Dedifferentiated amniotic fluid mesenchymal stem cell (primary cell): Measurements from ENCODE around the gene MIGA1.
"Not testable (repeated sequence)": the region's sequence is repeated elsewhere in the genome, so short reads cannot be mapped to it uniquely, and the experiment has no call there.

Experiments used
- DNase-seq: peaks from one replicate; pipeline ENCODE4 v3.0.0-alpha.2; 2016; ENCODE audit errors: extremely low spot score

MIGA1 gene, protein sequence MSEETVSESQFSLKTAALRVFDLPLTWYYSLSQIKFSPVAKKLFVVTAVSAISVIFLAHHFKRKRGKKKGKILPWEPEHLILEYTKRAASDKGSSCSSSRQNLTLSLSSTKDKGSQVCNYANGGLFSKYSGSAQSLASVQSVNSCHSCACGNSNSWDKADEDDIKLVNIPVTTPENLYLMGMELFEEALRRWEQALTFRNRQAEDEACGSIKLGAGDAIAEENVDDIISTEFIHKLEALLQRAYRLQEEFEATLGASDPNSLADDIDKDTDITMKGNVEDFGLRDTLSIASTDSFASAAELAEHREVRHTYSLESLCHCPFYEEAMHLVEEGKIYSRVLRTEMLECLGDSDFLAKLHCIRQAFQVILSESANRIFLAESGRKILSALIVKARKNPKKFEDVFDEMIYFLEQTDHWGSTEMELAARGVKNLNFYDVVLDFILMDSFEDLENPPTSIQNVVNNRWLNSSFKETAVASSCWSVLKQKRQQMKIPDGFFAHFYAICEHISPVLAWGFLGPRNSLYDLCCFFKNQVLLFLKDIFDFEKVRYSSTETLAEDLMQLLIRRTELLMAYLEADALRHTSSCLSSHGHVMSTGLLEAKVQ

DNA sequence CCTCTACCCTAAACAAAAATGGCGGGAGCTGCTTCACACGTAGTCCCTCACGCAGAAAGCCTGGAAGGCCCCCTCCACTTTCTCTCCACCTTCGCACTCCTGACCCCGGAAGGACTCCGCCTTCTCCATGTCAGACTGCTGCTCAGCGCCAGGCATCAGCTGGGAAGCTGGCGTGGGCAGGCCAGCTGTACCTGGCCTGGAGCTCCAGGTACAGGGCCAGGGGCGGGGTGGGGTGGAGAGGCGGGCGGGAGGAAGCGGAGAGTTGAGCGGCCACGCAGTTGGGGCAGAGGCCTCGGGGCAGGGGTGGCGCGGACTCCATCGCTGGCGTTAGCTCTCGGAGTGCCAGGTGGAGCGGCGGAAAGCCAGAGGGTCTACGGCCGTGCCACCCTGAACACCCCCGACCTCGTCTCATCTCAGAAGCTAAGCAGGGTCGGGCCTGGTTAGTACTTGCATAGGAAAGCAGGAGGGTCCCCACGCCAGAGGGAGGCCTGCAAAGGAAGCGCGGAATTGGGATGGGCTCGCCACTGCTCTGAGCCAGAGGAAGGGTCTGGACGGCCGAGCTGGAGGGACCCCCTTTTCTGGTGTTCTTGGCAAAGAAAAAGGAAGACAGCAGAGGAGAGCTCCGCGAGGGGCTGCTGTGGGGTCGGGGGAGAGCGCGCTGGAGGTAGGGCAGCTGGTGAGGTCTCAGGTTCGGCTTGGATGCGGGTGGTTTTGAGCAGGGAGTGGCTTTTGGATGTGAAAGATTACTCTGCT, at the start of gene MIGA1:
Gene MIGA1 (plus strand): TSS at position 121 of the 753 bp plus-strand sequence. CDS start 3,604 bp downstream, outside the sequence.
- peak; percentile 74 for DNase-seq

DNA sequence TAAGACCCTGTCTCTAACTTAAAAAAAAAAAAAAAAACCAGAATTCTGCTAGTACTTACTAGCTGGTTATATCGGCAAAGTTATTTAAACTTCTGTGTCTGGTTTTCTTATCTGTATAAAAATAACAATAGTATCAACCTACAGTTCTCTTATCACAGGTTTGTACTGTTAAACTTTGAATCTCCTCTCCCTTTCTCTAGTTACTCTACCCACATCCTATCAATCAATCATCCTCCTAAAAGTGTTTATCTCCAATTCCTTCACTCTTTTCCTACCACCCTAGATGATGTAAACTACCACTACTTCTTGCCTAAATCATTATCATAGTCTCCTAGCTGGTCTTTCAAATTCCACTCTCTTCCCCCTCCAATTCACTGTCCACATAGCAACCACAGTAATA, 47.4 kb upstream of the MIGA1 start:
- no peak for DNase-seq

DNA sequence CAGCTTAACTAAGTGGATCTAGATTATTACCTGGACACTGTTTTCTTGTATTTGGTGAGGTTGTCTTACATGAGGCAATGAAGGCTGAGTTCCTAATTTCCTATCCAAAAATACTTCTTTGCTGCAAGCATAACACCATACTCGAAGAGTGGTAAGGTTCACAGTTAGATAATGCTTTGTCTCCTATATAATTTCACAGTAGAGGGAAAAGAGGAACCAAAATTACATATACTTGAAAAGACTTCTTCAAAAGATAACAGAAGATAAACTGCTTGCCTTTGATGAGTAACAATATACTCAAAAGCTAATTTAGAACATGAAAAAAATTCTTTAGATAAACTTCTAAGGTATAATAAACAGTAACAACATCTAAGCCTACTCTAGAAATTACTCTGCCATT, 40.2 kb upstream of the MIGA1 start:
- no peak for DNase-seq

DNA sequence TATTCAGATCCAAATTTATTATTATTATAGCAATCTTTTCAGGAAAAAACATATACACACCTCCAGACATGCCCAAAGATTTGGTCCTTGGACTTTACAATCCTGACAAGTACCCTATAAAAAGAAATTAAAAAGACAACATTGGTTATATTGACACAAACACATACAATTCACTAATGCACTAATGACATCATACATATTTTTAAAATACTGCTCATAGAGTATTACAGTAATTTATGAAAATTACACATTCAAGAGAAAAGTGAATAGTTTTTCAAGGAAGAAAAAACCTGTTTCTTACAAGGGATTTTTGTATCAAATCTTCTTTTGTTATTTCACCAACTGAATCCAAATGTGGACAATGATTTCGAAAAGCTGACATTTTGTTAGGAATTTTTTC, 38.1 kb upstream of the MIGA1 start:
- DNase-seq = no peak

DNA sequence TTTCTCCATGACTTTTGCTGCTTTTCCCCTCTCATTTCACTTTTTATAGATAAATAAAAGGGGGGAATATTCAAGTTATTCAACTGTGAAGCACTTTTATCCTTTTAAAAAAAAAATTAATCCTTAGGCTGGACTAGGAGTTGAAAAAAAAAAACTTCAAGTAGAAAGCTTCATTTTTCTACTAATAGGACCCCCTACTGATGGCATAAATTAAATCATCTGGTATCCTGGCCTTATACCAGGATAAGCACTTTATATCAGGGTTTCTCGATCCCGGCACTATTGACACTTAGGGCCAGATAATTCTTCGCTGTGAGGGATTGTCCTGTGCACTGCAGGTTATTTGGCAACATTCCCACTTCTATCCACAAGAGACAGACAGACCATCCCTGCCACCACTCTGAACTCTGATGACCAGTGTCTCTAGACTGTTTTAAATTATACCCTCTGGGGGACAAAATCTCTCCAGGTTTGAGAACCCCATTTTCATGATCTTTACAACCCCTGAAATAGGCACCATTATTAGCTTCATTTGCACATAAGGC, 37.4 kb upstream of the MIGA1 start:
- DNase-seq = no peak

DNA sequence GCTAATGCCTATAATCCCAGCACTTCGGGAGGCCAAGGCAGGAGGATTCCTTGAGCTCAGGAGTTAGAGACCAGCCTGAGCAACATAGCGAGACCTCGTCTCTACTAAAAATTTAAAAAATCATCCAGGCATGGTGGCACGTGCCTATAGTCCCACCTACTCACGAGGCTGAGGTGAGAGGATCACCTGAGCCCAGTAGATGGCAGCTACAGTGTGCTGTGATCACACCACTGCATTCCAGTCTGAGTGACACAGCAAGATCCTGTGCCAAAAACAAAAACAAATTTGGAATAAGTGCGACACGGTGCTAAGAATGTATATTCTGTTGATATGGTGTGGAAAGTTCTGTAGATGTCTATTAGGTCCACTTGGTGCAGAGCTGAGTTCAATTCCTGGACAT, 34.9 kb upstream of the MIGA1 start:
- DNase-seq = no peak

DNA sequence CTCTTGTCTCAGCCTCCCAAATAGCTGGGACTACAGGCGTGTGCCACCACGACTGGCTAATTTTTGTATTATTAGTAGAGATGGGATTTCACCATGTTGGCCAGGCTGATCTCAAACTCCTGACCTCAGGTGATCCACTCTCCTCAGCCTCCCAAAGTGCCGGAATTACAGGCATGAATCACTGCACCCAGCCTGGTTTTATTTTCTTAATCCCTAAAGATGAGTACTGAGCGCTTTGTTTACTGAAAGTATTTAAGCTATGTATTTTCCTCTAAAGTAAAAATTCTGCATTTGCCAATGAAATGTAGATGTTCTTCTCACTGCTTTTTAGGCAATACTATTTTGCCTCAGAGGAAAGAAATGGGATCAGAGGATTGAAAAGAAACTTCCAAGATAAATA, 30.0 kb upstream of the MIGA1 start:
- peak; percentile 34 for DNase-seq

DNA sequence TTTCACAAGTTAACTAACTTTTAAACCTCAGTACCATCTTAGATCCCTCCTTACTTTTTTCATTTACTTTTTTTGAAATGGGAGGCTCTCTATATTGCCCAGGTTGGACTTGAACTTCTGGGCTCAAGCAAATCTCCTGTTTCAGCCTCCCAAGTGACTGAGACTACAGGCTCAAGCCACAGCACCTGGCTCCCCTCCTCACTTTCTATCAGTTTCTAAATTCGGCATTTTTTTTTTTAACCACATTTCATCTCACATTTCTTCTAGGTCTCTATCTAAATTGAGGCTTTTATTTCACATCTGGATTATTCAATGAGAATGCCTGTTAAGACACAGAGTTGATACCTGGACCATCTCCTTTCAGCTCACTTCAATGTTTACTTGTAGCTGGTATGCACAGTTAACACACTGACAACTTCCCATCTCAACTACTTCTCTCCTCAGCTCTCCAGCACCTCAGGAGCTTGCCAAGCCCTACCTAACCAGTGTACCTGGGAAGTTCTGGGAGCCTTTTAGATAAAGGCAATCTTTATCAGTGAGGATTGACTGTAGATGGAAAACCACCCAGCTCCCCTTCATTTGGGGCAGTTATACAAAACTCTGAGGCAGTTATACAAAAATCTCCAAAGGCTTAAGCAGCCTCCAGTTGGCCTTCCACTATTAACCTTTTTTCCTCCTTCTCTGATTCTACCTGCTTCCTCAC, 23.2 kb upstream of the MIGA1 start:
- DNase-seq = no peak

DNA sequence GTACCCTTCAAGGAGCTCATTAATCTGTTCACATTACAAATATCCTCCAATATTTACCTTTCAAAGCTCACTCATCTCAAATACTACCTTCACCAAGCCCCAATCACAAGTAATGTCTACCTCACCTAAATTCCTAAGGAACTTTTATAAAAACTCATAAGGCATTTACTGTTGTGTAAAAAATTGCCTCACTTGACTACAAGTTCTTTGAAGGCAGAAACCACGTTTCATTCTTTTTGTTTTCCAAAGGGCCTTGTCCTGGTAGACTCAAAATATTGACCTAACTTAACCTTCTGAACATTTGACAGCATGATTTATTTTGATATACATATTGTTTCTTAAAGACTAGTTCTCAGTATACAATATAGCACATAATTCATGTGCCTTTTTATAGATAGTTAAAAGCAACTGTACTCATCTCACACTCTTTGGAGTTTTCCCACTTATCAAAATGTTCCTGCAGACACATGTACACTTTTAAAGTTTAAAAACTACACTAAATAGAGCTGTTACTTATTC, 22.3 kb upstream of the MIGA1 start:
- DNase-seq = no peak

DNA sequence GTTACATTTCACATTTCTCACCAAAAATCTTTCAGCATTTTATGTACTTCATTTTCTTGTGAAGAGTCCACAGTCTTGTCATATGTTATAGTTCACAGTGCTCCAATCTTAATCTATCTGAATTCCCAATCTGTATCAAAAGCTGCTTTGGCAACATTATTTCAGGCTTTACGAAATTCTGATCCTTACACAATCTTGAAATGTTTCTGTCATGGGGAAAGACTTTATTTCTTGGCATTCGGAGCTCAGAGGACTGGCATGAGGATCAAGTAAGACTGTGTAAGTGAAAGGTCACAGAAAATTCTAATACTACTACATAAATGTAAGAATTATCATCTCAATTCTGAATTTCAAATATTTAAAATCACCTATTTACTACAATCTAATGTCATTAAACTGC, 21.8 kb upstream of the MIGA1 start:
- peak; percentile 85 for DNase-seq

DNA sequence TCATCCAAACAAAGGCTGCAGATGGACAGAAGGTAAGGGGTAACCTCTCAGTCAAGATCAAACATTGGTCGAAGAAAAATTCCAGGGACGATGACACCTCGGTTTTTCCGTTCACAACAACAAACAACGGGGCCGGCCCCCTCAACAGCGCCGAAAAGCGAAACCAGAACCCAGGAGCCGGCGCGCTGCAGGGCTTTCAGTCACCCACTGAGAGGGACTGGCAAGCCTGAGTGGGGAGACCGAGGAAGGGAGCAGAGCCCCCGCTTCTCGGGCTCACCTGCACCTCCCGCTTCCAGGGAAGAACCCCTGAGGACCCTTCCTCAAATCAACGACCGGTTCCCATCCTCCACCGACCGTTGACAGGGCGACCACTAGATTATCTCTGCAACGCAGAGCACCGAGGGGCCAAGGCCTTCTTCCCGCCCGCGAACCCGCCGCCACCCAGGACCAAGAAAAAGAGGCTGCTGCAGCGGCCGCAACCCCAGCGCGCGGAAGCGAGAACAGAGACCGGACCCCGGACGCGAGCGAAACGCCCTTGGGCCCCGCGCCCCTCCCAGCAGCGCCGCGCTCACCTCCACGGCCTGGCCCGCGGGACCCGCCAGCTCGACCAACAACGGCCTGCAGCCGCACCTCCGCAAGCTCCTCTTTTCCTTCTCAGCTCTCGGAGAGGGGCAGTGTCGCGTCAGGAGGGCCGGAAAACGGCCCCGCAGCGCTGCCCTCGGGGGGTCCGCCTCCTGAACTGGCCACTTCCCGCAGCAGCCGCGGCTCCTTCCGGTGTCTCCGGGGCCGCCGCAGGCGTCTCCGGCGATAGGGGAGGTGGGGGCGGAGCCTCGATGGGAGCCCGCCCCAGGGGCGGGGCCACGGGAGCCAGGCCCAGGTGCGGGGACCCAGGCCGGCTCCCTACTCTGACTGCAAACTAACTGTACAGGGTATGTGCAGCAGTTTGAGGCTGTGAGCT, 20.1 kb upstream of the MIGA1 start, which contains the start of gene USP33:
Gene USP33 (minus strand): TSS at position 782 of the 958 bp plus-strand sequence. CDS start 18,155 bp downstream, outside the sequence.
- peak; percentile 52 for DNase-seq

DNA sequence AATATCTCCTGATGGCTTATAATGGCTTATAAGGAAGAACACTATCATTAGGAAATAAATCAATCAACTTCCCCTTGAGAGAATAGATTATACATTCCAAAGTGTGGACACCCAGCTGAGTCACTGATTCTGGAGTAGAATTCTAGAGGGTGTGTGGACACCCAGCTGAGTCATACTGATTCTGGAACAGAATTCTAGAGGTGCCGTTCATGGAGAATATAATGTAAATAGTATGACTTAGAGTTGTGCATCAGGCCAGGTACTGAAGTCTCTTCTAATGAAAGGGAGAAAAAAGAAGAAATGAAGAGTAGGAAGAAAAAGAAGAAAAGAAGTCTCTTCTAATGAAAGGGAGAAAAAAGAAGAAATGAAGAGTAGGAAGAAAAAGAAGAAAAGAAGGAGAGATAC, 17.4 kb upstream of the MIGA1 start:
- no peak for DNase-seq

DNA sequence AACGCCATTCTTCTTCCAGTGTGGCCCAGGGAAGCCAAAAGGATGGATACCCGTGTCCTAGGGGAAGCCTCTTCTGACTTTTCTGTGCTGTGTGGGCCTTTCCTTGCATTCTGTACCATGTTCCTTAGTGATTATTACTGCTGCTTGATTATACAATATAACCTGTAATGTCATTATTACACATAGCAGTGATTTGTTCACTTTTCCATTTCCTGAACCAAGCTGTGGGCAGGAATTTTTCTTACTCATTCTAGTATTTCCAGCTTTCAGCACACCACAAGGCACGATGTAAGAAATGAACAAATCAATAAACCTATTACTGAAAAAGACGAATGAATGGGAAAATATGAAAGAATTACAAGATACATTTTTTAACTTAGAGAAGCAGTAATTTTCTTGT, 11.4 kb upstream of the MIGA1 start:
- DNase-seq = no peak

DNA sequence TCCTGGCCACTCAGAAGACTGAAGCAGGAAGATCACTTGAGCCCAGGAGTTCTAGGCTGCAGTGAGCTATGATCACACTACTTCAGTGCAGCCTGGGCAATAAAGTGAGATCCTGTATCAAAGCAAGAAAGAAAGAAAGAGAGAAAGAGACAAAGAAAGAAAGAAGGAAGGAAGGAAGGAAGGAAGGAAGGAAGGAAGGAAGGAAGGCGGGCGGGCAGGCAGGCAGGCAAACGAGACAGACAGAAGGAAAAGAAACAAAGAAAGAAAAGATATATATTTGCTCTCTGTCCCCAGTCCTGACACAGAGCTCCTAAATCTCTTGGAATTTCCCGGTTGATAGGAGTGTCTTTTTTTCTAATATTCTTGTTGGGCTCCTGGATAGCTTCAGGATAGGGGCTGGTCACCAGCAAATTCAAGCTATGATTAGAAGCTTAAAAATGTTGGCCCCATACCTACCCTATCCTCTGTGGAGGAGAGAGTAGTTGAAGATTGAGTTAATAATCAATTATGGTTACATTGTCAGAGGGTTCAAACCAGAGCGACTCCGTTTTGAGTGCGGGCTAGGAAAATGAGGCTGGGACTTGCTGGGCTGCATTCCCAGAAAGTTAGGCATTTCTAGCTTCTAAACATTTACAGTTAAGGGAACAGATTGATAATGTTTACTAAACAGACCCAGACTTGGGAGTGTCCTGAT, 3.3 kb upstream of the MIGA1 start:
- DNase-seq = no peak

DNA sequence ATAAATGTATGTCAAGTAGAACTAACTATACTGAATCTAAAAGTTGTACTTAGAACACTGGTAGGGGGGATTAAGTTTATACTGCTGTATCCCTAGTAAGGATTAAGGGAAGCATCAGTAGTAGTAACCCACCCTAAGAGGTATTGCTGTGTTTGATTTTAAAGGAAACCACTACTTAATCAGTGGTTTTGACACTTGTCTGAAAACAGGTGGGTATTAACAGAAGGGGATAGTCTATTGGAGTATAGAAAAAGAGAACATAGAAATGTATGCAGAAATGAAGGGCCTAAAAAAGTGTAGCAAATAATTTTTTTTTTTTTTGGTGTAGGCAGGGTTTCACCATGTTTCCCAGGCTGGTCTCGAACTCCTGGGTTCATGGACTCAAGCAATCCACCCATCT, 2.2 kb downstream of the MIGA1 start:
- no peak for DNase-seq

DNA sequence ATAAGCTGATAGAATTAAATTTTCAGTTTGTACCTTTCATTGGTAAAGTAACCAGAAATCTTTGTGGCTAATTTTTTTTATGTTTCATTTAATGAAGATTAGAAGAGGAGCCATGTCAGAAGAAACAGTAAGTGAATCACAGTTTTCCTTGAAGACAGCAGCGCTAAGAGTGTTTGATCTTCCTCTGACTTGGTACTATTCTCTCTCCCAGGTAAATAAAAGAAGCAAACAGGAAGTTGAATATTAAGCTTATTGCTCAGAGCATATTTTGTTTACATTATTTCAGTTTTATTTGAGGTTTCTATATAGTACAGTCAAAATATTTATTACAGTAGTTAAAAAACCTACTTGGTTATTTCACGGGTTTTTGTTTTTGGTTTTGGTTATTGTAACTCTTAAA, 3.7 kb downstream of the MIGA1 start:
- no peak for DNase-seq

DNA sequence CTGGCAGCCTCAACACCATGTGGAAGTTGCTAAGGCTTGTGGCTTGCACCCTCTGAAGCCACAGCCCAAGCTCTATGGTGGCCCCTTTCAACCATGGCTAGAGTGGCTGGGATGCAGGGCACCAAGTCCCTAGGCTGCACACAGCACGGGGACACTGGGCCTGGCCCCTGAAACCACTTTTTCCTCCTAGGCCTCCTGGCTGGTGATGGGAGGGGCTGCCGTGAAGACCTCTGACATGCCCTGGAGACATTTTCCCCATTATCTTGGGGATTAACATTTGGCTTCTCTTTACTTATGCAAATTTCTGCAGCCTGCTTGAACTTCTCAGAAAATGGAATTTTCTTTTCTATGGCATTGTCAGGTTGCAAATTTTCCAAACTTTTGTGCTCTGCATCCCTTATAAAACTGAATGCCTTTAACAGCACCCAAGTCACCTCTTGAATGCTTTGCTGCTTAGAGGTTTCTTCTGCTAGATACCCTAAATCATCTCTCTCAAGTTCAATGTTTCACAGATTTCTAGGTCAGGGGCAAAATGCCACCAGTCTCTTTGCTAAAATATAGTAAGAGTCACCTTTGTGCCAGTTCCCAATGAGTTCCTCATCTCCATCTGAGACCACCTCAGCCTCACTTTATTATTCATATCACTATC, 6.8 kb downstream of the MIGA1 start:
- DNase-seq = not testable (repeated sequence)

DNA sequence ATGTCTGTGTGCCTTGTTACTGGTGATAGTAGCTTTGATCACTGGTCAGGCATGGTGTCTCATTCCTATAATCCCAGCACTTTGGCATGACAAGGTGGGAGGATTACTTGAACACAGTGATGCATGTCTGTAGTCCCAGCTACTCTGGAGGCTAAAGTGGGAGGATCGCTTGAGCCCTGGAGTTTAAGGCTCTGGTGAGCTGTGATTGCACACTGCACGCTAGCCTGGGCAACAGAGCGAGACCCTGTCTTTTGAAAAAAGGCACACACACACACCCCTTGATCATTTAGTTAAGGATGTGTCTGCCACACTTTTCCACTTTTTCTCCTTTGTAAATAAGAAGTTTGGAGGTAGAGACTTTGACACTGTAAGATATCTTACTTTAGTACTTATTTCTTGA, 15.1 kb downstream of the MIGA1 start:
- no peak for DNase-seq
